ENCODE data around the gene CACNB3. TPM values are rescaled to one million over a fixed set of nuclear protein-coding genes. Genes with fewer than 3 reads are reported as not detected.

The CACNB3 gene
- 10 to 100 TPM in 1 of 4 donors, 1 to 10 TPM in 3; 6.8 to 18.1 (median 8.5) TPM for total RNA-seq

GRCh38 chr12:48817873-48818830 is at the start of gene CACNB3:
Gene CACNB3 (plus strand): TSS chr12:48818496. CDS start chr12:48818930, 434 bp downstream.
- TF ChIP-seq CTCF (IDR thresholded peaks at IDR 0.05) = no peak
- peak; percentile 30 for ATAC-seq (ENCODE audit: low FRiP score)
- DNase-seq (ENCODE audit: low spot score) = peak; percentile 36

- DNase-seq (ENCODE audit: low spot score) (no peak), ATAC-seq (ENCODE audit: low FRiP score) (no peak)
- TF ChIP-seq CTCF (IDR thresholded peaks at IDR 0.05) = no peak
Measured at GRCh38 chr12:48768736-48769135, 49.6 kb upstream of the CACNB3 start.

- no peak for TF ChIP-seq CTCF (IDR thresholded peaks at IDR 0.05)
- no peak for DNase-seq (ENCODE audit: low spot score)
- no peak for ATAC-seq (ENCODE audit: low FRiP score)
Measured at GRCh38 chr12:48770756-48771155, 47.5 kb upstream of the CACNB3 start.

- DNase-seq (ENCODE audit: low spot score) (no peak), ATAC-seq (ENCODE audit: low FRiP score) (no peak)
- no peak for TF ChIP-seq CTCF (IDR thresholded peaks at IDR 0.05)
Measured at GRCh38 chr12:48771588-48772112, 46.6 kb upstream of the CACNB3 start.

DNA sequence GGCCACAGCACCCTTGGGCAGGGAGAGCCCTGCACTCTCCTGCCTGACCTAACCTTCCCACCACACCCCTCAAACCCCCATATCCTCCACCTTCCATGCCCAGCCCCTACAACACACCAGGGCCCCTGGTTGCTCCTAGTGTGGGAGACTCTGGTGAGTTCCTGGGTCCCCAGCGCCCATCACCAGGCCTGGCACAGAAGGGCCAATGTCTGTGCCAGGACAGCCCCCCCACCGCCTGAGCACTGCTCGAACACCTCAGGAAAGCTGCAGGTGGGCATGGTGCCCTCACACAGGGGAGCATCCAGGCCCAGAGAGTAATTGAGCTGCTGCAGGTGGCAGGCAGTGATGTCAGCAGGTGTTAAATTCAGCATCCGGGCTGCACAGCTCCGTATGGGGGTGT is 44.6 kb upstream of the CACNB3 start:
- DNase-seq (ENCODE audit: low spot score) (no peak), ATAC-seq (ENCODE audit: low FRiP score) (no peak)
- TF ChIP-seq CTCF (IDR thresholded peaks at IDR 0.05) = no peak

GRCh38 chr12:48774516-48774915 is 43.8 kb upstream of the CACNB3 start:
- DNase-seq (ENCODE audit: low spot score) (no peak), ATAC-seq (ENCODE audit: low FRiP score) (no peak)
- TF ChIP-seq CTCF (IDR thresholded peaks at IDR 0.05) = no peak
